OCI-LY1 (cell line): ENCODE measurements around the gene NOXO1.

Source experiments
- H2AFZ ChIP-seq: fragments of 200-600 bp; sonication (generic), shearing (Covaris generic); 2 replicates; pipeline ENCODE4 v1.6.0; 2014; ENCODE audit warnings: antibody characterized with exemption, mild to moderate bottlenecking, low read length
- H3F3A ChIP-seq: fragments of 200-600 bp; sonication (generic), shearing (Covaris generic); 2 replicates; pipeline ENCODE4 v1.6.0; 2014; ENCODE audit warnings: mild to moderate bottlenecking, antibody characterized with exemption, low read length, moderate library complexity; ENCODE audit not compliant: insufficient read depth
- H3K27ac ChIP-seq: fragments of 200-600 bp; sonication (generic); 2 replicates; pipeline ENCODE4 v1.5.1; 2014; ENCODE audit warnings: low read length, mixed run types, mild to moderate bottlenecking, low read depth; ENCODE audit not compliant: poor library complexity, severe bottlenecking
- H3K27me3 ChIP-seq: fragments of 200-600 bp; sonication (generic); 2 replicates; pipeline ENCODE4 v1.6.0; 2014; ENCODE audit warnings: antibody characterized with exemption, mild to moderate bottlenecking, low read length, moderate library complexity; ENCODE audit not compliant: insufficient read depth
- H3K36me3 ChIP-seq: fragments of 200-600 bp; sonication (generic); 2 replicates; pipeline ENCODE4 v1.6.1; 2014; ENCODE audit warnings: mild to moderate bottlenecking, antibody characterized with exemption, low read length, moderate library complexity, mixed read lengths; ENCODE audit not compliant: insufficient read depth
- H3K4me1 ChIP-seq: fragments of 200-600 bp; sonication (generic); 2 replicates; pipeline ENCODE4 v1.5.1; 2014; ENCODE audit warnings: mild to moderate bottlenecking, low read length, moderate library complexity; ENCODE audit not compliant: insufficient read depth, severe bottlenecking
- H3K4me2 ChIP-seq: fragments of 200-600 bp; sonication (generic), shearing (Covaris generic); 2 replicates; pipeline ENCODE4 v1.6.1; 2014; ENCODE audit warnings: low read length
- H3K4me3 ChIP-seq: fragments of 200-600 bp; sonication (generic); 2 replicates; pipeline ENCODE4 v1.5.1; 2014; ENCODE audit warnings: low read length, low read depth, mild to moderate bottlenecking, mixed read lengths; ENCODE audit not compliant: poor library complexity, severe bottlenecking
- H3K79me2 ChIP-seq: fragments of 200-600 bp; shearing (Covaris generic); 2 replicates; pipeline ENCODE4 v1.6.1; 2016; ENCODE audit warnings: mixed run types, low read length, mixed read lengths; ENCODE audit not compliant: insufficient read depth
- H3K9ac ChIP-seq: fragments of 200-600 bp; sonication (generic), shearing (Covaris generic); 2 replicates; pipeline ENCODE4 v1.6.1; 2014; ENCODE audit warnings: mild to moderate bottlenecking, low read length, mixed read lengths
- H3K9me2 ChIP-seq: fragments of 200-600 bp; sonication (generic), shearing (Covaris generic); 2 replicates; pipeline ENCODE4 v1.6.1; 2014; ENCODE audit warnings: low read depth, mild to moderate bottlenecking, low read length, mixed read lengths
- H3K9me3 ChIP-seq: fragments of 200-600 bp; shearing (Covaris generic); 2 replicates; pipeline ENCODE4 v1.6.1; 2014; ENCODE audit warnings: low read length, mixed read lengths
- H4K20me1 ChIP-seq: fragments of 200-600 bp; sonication (generic), shearing (Covaris generic); 2 replicates; pipeline ENCODE4 v1.6.0; 2016; ENCODE audit warnings: mild to moderate bottlenecking, low read length; ENCODE audit not compliant: insufficient read depth
- EZH2 ChIP-seq: fragments of 200-600 bp; sonication (generic), shearing (Covaris generic); IDR thresholded peaks from 2 replicates; pipeline ENCODE4 v1.8.0; 2017; ENCODE audit warnings: borderline replicate concordance, mixed run types, mild to moderate bottlenecking, antibody characterized with exemption, low read length, moderate library complexity, mixed read lengths
- TF ChIP-seq, protein P1 (sequence below): fragments of 200-600 bp; sonication (generic), shearing (Covaris generic); IDR thresholded peaks from 2 replicates; pipeline ENCODE4 v1.5.1; 2017; ENCODE audit warnings: mild to moderate bottlenecking, antibody characterized with exemption, low read length, moderate library complexity, mixed read lengths

NOXO1 gene

GRCh38 chr16:1950559-1950958 is 30.7 kb downstream of the NOXO1 start:
- Histone ChIP-seq H3K9ac (no peak overlapping the region), H2AFZ (no peak overlapping the region), H3K9me2 (no peaks in the 10 kb centered on the region), H3K4me1 (no peaks in the 10 kb centered on the region), H4K20me1 (no peaks in the 10 kb centered on the region), H3K4me3 (no peak overlapping the region), H3F3A (no peaks in the 10 kb centered on the region), H3K9me3 (no peaks in the 10 kb centered on the region), H3K27ac (no peak overlapping the region), H3K27me3 (peaks cover 19% of the 10 kb centered on the region), H3K36me3 (no peaks in the 10 kb centered on the region), H3K79me2 (no peaks in the 10 kb centered on the region), H3K4me2 (no peak overlapping the region)
- no peak for TF ChIP-seq EZH2
- TF ChIP-seq, protein P1, sequence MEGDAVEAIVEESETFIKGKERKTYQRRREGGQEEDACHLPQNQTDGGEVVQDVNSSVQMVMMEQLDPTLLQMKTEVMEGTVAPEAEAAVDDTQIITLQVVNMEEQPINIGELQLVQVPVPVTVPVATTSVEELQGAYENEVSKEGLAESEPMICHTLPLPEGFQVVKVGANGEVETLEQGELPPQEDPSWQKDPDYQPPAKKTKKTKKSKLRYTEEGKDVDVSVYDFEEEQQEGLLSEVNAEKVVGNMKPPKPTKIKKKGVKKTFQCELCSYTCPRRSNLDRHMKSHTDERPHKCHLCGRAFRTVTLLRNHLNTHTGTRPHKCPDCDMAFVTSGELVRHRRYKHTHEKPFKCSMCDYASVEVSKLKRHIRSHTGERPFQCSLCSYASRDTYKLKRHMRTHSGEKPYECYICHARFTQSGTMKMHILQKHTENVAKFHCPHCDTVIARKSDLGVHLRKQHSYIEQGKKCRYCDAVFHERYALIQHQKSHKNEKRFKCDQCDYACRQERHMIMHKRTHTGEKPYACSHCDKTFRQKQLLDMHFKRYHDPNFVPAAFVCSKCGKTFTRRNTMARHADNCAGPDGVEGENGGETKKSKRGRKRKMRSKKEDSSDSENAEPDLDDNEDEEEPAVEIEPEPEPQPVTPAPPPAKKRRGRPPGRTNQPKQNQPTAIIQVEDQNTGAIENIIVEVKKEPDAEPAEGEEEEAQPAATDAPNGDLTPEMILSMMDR, result no peak

GRCh38 chr16:1950047-1950446 is 31.2 kb downstream of the NOXO1 start:
- Histone ChIP-seq H3K9ac (no peak overlapping the region), H3K27me3 (peaks cover 19% of the 10 kb centered on the region), H3K27ac (no peak overlapping the region), H3K79me2 (no peaks in the 10 kb centered on the region), H3K4me2 (no peak overlapping the region), H3K36me3 (no peaks in the 10 kb centered on the region), H4K20me1 (no peaks in the 10 kb centered on the region), H3F3A (no peaks in the 10 kb centered on the region), H3K4me3 (no peak overlapping the region), H3K4me1 (no peaks in the 10 kb centered on the region), H3K9me2 (no peaks in the 10 kb centered on the region), H2AFZ (no peak overlapping the region), H3K9me3 (no peaks in the 10 kb centered on the region)
- TF ChIP-seq, protein P1, result no peak
- no peak for TF ChIP-seq EZH2

- Histone ChIP-seq H3K79me2 (no peaks in the 10 kb centered on the region), H3K27me3 (peaks cover 19% of the 10 kb centered on the region), H3K36me3 (no peaks in the 10 kb centered on the region), H3K4me1 (no peaks in the 10 kb centered on the region), H2AFZ (no peak overlapping the region), H3K4me3 (no peak overlapping the region), H3K9me3 (no peaks in the 10 kb centered on the region), H3K9me2 (no peaks in the 10 kb centered on the region), H3F3A (no peaks in the 10 kb centered on the region), H3K27ac (no peak overlapping the region), H3K4me2 (no peak overlapping the region), H4K20me1 (no peaks in the 10 kb centered on the region), H3K9ac (no peak overlapping the region)
- TF ChIP-seq, protein P1, result no peak
- TF ChIP-seq EZH2, result no peak
Measured at GRCh38 chr16:1949507-1949906, 31.8 kb downstream of the NOXO1 start.
